IMR-90 (cell line): ENCODE measurements around the gene KAZN. TPM values are rescaled to one million over a fixed set of nuclear protein-coding genes. Genes with fewer than 3 reads are reported as not detected.

Source experiments
- ATAC-seq: fragments of 200-7000 bp; cut with Tn5 transposase; 2 replicates; pipeline ENCODE4 v1.9.1; 2020; ENCODE audit warnings: low read depth, mild to moderate bottlenecking, moderate library complexity
- BruUV-seq: library from RNA; stranded (reverse); fragments of 400-500 nt; replicated peaks from 2 replicates; lab custom pipeline; 2021; lab: Mats Ljungman, UMichigan
- CTCF ChIA-PET: fragments of 300-600 bp; formaldehyde crosslinking; extraction: SDS; loops from one replicate; lab custom pipeline; 2021; ENCODE audit warnings: antibody characterized with exemption; lab: Yijun Ruan, JAX
- POLR2A ChIA-PET: fragments of 300-600 bp; sonication (Branson Sonifier 250); formaldehyde crosslinking; loops from one replicate; lab custom pipeline; 2022; ENCODE audit warnings: antibody characterized with exemption; ENCODE audit not compliant: unreplicated experiment; lab: Charles Lee
- DNase-seq: peaks from one replicate; pipeline ENCODE4 v3.0.0; 2013
- H2AFZ ChIP-seq: replicated peaks from 2 replicates; pipeline ENCODE3; 2013; ENCODE audit warnings: low read length, mild to moderate bottlenecking; ENCODE audit not compliant: poor library complexity
- H2AK5ac ChIP-seq: 2 replicates; pipeline ENCODE4 v1.6.1; 2013; ENCODE audit warnings: low read depth, low read length, inconsistent platforms
- H2AK9ac ChIP-seq: replicated peaks from 2 replicates; pipeline ENCODE3; 2013; ENCODE audit warnings: mild to moderate bottlenecking, low read depth, low read length, moderate library complexity; ENCODE audit not compliant: poor library complexity
- H2BK120ac ChIP-seq: 2 replicates; pipeline ENCODE4 v1.6.1; 2013; ENCODE audit warnings: low read depth, low read length, inconsistent platforms
- H2BK15ac ChIP-seq: 3 replicates; pipeline ENCODE4 v1.6.1; 2013; ENCODE audit warnings: low read depth, low read length, inconsistent platforms
- H2BK20ac ChIP-seq: 2 replicates; pipeline ENCODE4 v1.6.1; 2013; ENCODE audit warnings: low read depth, mild to moderate bottlenecking, inconsistent platforms, low read length, moderate library complexity
- H2BK5ac ChIP-seq: 2 replicates; pipeline ENCODE4 v1.6.1; 2013; ENCODE audit warnings: mild to moderate bottlenecking, low read depth, low read length, inconsistent platforms; ENCODE audit not compliant: poor library complexity, severe bottlenecking
- H3K14ac ChIP-seq: replicated peaks from 2 replicates; pipeline ENCODE4 v1.6.1; 2013; ENCODE audit warnings: low read depth, low read length, inconsistent platforms
- H3K18ac ChIP-seq: 2 replicates; pipeline ENCODE4 v1.6.1; 2013; ENCODE audit warnings: low read depth, low read length, control low read depth
- H3K23ac ChIP-seq: 2 replicates; pipeline ENCODE4 v1.6.1; 2013; ENCODE audit warnings: low read depth, low read length, inconsistent platforms
- H3K27ac ChIP-seq: 2 replicates; pipeline ENCODE4 v1.5.1; 2013; ENCODE audit warnings: mild to moderate bottlenecking, control low read depth, low read length; ENCODE audit not compliant: insufficient read depth
- H3K27me3 ChIP-seq: 2 replicates; pipeline ENCODE4 v1.6.1; 2013; ENCODE audit warnings: low read length; ENCODE audit not compliant: control insufficient read depth, insufficient read depth
- H3K36me3 ChIP-seq: 2 replicates; pipeline ENCODE4 v1.6.1; 2013; ENCODE audit warnings: low read length, mixed read lengths; ENCODE audit not compliant: control insufficient read depth, insufficient read depth
- H3K4ac ChIP-seq: 2 replicates; pipeline ENCODE4 v1.6.1; 2013; ENCODE audit warnings: low read depth, low read length, inconsistent platforms
- H3K4me1 ChIP-seq: 2 replicates; pipeline ENCODE4 v1.6.1; 2013; ENCODE audit warnings: low read length, mixed read lengths; ENCODE audit not compliant: control insufficient read depth, insufficient read depth
- H3K4me2 ChIP-seq: 2 replicates; pipeline ENCODE4 v1.6.1; 2013; ENCODE audit warnings: low read depth, mild to moderate bottlenecking, control low read depth, low read length, moderate library complexity
- H3K4me3 ChIP-seq: 2 replicates; pipeline ENCODE4 v1.5.1; 2013; ENCODE audit warnings: low read depth, mild to moderate bottlenecking, control low read depth, low read length, moderate library complexity; ENCODE audit not compliant: insufficient read depth
- H3K56ac ChIP-seq: 2 replicates; pipeline ENCODE4 v1.6.1; 2013; ENCODE audit warnings: low read length, inconsistent platforms; ENCODE audit not compliant: insufficient read depth; ENCODE audit errors: extremely low read depth
- H3K79me1 ChIP-seq, 2 experiments: 2 replicates each; pipeline ENCODE4 v1.6.1; 2013; ENCODE audit warnings: low read length in 2 of 2, inconsistent platforms in 1 of 2, low read depth in 1 of 2
- H3K9ac ChIP-seq: 2 replicates; pipeline ENCODE4 v1.6.1; 2013; ENCODE audit warnings: low read depth, low read length, control low read depth
- H3K9me1 ChIP-seq: 2 replicates; pipeline ENCODE4 v1.6.1; 2013; ENCODE audit warnings: low read length, inconsistent platforms; ENCODE audit not compliant: insufficient read depth
- H3K9me3 ChIP-seq: 2 replicates; pipeline ENCODE4 v1.6.1; 2013; ENCODE audit warnings: low read length; ENCODE audit not compliant: control insufficient read depth, insufficient read depth
- H4K20me1 ChIP-seq: 2 replicates; pipeline ENCODE4 v1.6.1; 2013; ENCODE audit warnings: low read length, inconsistent platforms; ENCODE audit not compliant: insufficient read depth
- H4K5ac ChIP-seq: 2 replicates; pipeline ENCODE4 v1.6.1; 2013; ENCODE audit warnings: mild to moderate bottlenecking, low read depth, low read length, control low read depth
- H4K8ac ChIP-seq, 2 experiments: 2 replicates each; pipeline ENCODE4 v1.6.1; 2013; ENCODE audit warnings: low read depth in 2 of 2, low read length in 2 of 2, control low read depth in 1 of 2, inconsistent platforms in 1 of 2
- H4K91ac ChIP-seq: 2 replicates; pipeline ENCODE4 v1.6.1; 2013; ENCODE audit warnings: low read depth, low read length, inconsistent platforms; ENCODE audit not compliant: insufficient read depth
- CHD1 ChIP-seq: IDR thresholded peaks from 2 replicates; pipeline ENCODE4 v1.6.1; 2012; ENCODE audit warnings: low read depth, low read length, improper control_type of control experiment
- CTCF ChIP-seq: conservative IDR thresholded peaks from 2 replicates; pipeline ENCODE4 v1.5.1; 2012; ENCODE audit warnings: mild to moderate bottlenecking, low read depth, low read length, improper control_type of control experiment
- FOS ChIP-seq: fragments of 150-350 bp; IDR thresholded peaks from 2 replicates; pipeline ENCODE4 v1.6.1; 2016; ENCODE audit warnings: low read depth, low read length
- MAFK ChIP-seq: IDR thresholded peaks from 2 replicates; pipeline ENCODE4 v1.6.1; 2012; ENCODE audit warnings: low read depth, low read length, improper control_type of control experiment
- MAZ ChIP-seq: IDR thresholded peaks from 2 replicates; pipeline ENCODE4 v1.6.1; 2012; ENCODE audit warnings: low read depth, mild to moderate bottlenecking, low read length, improper control_type of control experiment, moderate library complexity, borderline replicate concordance
- MXI1 ChIP-seq: IDR thresholded peaks from 2 replicates; pipeline ENCODE4 v1.6.1; 2012; ENCODE audit warnings: low read depth, mild to moderate bottlenecking, low read length, moderate library complexity, borderline replicate concordance
- NFE2L2 ChIP-seq: fragments of 150-350 bp; IDR thresholded peaks from 2 replicates; pipeline ENCODE4 v1.6.1; 2016; ENCODE audit warnings: low read depth, mild to moderate bottlenecking, low read length
- RFX5 ChIP-seq: IDR thresholded peaks from 2 replicates; pipeline ENCODE4 v1.8.0; 2012; ENCODE audit warnings: low read depth, mild to moderate bottlenecking, low read length, moderate library complexity
- SMC3 ChIP-seq: fragments of 150-350 bp; IDR thresholded peaks from 2 replicates; pipeline ENCODE4 v1.6.1; 2016; ENCODE audit warnings: low read depth, mild to moderate bottlenecking, antibody characterized with exemption, low read length, moderate library complexity
- WGBS, 2 experiments: methylation state at CpG; one replicate each; pipeline versions ENCODE4 v1.1.5 to v1.1.7; 2013; ENCODE audit warnings: missing lambda C conversion rate in 2 of 2; ENCODE audit not compliant: insufficient read length in 1 of 2; ENCODE audit errors: extremely low coverage in 2 of 2; 5-methylcytosine and 5-hydroxymethylcytosine counted together
- dilution Hi-C: fragments of 300-500 bp; cut with HindIII; formaldehyde crosslinking; loops from one replicate; pipeline ENCODE4 v1.14.3; 2018; ENCODE audit warnings: low sequenced_read_pairs; ENCODE audit not compliant: unreplicated experiment
- in situ Hi-C: fragments of 300-500 bp; cut with MboI; formaldehyde crosslinking; loops from 3 replicates; pipeline ENCODE4 v1.14.3; 2019; ENCODE audit warnings: low sequenced_read_pairs, inconsistent platforms, mixed read lengths
- intact Hi-C: fragments of 100-400 bp; cut with micrococcal nuclease; formaldehyde crosslinking; loops from 2 replicates; pipeline ENCODE4 v1.10.0; 2022
- polyA plus RNA-seq, 3 experiments: library from polyadenylated mRNA; depleted of rRNA; stranded (reverse); fragments of >200 nt; gene quantifications; 2 replicates each; pipeline ENCODE4 v1.2.3, GENCODE V29; 2012; ENCODE audit warnings: low replicate concordance in 1 of 3
- total RNA-seq: library from RNA; depleted of rRNA; stranded (reverse); fragments of >200 nt; gene quantifications from 2 replicates; pipeline ENCODE4 v1.2.3, GENCODE V29; 2012
- TF ChIP-seq, protein P1 (sequence below): fragments of 150-350 bp; IDR thresholded peaks from 2 replicates; pipeline ENCODE4 v1.6.1; 2017; ENCODE audit warnings: mild to moderate bottlenecking, antibody characterized with exemption, low read length, low read depth
- TF ChIP-seq, protein P2 (sequence below): fragments of 150-350 bp; IDR thresholded peaks from 2 replicates; pipeline ENCODE4 v1.6.1; 2016; ENCODE audit warnings: low read depth, mild to moderate bottlenecking, low read length, moderate library complexity, borderline replicate concordance

The KAZN gene
- total and polyA plus RNA-seq, 2 of the 4 experiments (the other 2 are of a cell fraction), result 5.2 to 10.5 TPM

GRCh38 chr1:14909920-14910460, 311.5 kb downstream of the KAZN start:
- no peaks in the 10 kb centered on the region for H3K9me3 ChIP-seq
- no peak overlapping the region for H2BK5ac ChIP-seq
- CTCF ChIA-PET, result no interaction called here
- no peak overlapping the region for H2AK9ac ChIP-seq
- H2AK5ac ChIP-seq, result no peak overlapping the region
- DNase-seq, result no peak
- H4K5ac ChIP-seq, result no peak overlapping the region
- H2BK20ac ChIP-seq, result no peak overlapping the region
- no peak overlapping the region for H3K27ac ChIP-seq
- POLR2A ChIA-PET, result no interaction called here
- H3K27me3 ChIP-seq, result no peaks in the 10 kb centered on the region
- BruUV-seq, result no TSS peak
- intact Hi-C loops (no loop called here), dilution Hi-C loops (no loop called here), in situ Hi-C loops (no loop called here)
- H3K56ac ChIP-seq, result no peak overlapping the region
- no peaks in the 10 kb centered on the region for H3K9me1 ChIP-seq
- WGBS, 2 experiments, result 40% methylated on average over 1 of the region's 10 CpGs; no CpG with 5 or more reads in 1 of the 2 experiments
- H2AFZ ChIP-seq, result no peak overlapping the region
- H3K9ac ChIP-seq, result no peak overlapping the region
- H3K4me2 ChIP-seq, result no peak overlapping the region
- TF ChIP-seq, protein P1, sequence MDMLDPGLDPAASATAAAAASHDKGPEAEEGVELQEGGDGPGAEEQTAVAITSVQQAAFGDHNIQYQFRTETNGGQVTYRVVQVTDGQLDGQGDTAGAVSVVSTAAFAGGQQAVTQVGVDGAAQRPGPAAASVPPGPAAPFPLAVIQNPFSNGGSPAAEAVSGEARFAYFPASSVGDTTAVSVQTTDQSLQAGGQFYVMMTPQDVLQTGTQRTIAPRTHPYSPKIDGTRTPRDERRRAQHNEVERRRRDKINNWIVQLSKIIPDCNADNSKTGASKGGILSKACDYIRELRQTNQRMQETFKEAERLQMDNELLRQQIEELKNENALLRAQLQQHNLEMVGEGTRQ, result no peak
- TF ChIP-seq MAZ (no peak), CTCF (no peak), FOS (no peak), RFX5 (no peak), NFE2L2 (no peak), MAFK (no peak), CHD1 (no peak), SMC3 (no peak), MXI1 (no peak)
- TF ChIP-seq, protein P2, sequence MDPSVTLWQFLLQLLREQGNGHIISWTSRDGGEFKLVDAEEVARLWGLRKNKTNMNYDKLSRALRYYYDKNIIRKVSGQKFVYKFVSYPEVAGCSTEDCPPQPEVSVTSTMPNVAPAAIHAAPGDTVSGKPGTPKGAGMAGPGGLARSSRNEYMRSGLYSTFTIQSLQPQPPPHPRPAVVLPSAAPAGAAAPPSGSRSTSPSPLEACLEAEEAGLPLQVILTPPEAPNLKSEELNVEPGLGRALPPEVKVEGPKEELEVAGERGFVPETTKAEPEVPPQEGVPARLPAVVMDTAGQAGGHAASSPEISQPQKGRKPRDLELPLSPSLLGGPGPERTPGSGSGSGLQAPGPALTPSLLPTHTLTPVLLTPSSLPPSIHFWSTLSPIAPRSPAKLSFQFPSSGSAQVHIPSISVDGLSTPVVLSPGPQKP, result no peak
- ATAC-seq, result no peak
- no peaks in the 10 kb centered on the region for H3K36me3 ChIP-seq
- H4K20me1 ChIP-seq, result no peaks in the 10 kb centered on the region
- H3K79me1 ChIP-seq, result no peaks in the 10 kb centered on the region
- no peak overlapping the region for H4K91ac ChIP-seq
- no peak overlapping the region for H3K23ac ChIP-seq
- no peak overlapping the region for H4K8ac ChIP-seq
- no peak overlapping the region for H3K14ac ChIP-seq
- peaks cover 2% of the 10 kb centered on the region; the same call in 1 of the 2 replicates for H3K4me1 ChIP-seq
- no peak overlapping the region for H2BK15ac ChIP-seq
- no peak overlapping the region for H2BK120ac ChIP-seq
- H3K18ac ChIP-seq, result no peak overlapping the region
- H3K4me3 ChIP-seq, result no peak overlapping the region
- no peak overlapping the region for H3K4ac ChIP-seq
